GM19023 (cell line): ENCODE measurements around the gene NOXA1.
A peak's percentile ranks its signal among the peaks of the same experiment; 100 is the strongest.
"Not testable (repeated sequence)": the region's sequence is repeated elsewhere in the genome, so short reads cannot be mapped to it uniquely, and the experiment has no call there.

Experiments
- ATAC-seq: cut with Tn5 transposase; IDR thresholded peaks from one replicate; pipeline ENCODE4 v1.9.1; 2021; ENCODE audit warnings: mild to moderate bottlenecking, moderate library complexity; ENCODE audit not compliant: unreplicated experiment

Gene NOXA1

DNA sequence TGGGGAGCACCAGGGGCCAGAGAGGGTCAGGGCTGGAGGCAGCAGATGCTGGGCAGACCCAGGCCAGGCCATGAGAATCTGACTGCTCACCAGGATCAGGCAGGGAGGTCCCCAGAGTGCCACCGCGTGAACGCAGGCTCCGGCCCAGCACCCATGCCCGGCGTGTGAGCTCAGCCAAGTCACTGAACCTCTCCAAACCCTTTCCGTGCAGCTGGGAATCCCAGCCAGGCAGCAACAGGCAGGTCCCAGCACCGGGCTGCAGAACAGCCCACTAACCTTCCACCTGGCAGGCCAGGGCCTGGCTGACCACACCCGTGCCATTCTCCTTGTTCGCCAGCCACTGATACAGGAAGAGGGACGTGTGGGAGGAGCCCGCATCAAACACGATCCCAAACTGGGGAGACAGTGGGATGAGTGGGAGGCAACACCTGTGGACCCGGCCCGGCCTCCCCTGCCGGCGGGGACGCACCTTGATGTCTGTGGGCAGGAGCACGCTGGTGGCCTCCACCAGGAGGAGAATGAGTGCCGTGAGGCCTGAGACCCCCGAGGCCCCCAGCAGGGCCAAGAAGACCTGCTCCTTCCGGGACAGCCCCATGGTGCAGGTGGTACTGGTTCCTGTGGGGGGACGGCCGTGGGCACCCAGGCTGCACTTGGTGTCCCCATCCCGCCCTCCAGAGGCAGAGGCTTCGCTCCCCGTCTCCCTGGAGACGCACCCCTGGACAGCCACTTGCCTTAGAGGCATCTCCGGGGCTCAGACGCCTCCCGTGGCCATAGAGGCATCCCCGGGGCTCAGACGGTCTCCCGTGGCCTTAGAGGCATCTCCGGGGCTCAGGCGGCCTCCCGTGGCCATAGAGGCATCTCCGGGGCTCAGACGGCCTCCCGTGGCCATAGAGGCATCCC lies 14.7 kb downstream of the NOXA1 start:
- ATAC-seq: no peak

DNA sequence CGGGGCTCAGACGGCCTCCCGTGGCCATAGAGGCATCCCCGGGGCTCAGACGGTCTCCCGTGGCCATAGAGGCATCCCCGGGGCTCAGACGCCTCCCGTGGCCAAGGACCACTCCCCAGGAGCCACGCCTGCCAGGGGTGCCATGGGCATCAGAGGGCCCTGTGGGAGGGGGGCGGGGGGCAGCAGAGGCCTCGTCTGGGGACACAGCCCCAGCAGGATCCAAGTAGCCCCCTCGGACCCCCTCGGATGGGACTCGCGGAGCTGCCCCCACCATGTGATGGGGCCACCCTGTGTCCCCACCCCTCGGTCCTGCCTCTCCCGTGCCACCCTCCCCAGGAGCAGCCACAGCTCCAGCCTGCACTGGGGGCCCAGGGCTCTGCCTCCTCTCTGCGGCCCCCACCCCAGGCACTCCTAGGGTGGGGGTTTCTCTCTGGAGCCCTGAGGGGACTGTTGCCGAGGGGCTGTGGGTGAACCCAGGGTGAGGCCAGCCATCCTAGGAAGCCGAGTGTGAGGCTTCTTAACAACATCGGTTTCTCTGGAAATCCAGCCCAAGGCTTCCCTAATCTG lies 15.5 kb downstream of the NOXA1 start:
- no peak for ATAC-seq

DNA sequence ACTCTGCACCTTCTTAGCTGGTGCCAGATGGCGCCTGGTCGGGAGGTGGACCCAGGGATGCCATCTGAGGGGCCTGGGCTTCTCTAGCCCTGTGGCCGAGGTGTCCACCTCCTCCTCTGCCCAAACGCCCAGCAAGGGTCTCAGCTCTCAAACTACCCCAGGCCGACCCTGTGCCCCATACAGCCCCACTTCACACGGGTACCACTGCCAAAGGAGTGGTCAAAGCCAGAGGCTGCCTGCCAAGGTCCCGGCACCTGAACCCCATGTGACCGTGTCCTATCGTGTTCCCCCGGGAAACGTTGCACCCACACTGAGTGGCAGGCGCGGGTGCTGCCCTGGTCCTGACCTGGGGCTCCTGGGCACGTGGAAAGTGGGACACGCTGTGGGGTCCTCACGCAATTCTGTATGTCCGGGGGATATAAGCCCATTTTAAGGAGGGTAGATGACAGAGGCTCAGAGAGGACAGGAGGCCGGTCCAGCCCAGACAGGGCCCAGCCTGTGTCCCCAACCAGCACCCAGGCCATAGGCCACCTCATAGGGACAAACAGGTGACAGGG lies 16.0 kb downstream of the NOXA1 start:
- no peak for ATAC-seq

DNA sequence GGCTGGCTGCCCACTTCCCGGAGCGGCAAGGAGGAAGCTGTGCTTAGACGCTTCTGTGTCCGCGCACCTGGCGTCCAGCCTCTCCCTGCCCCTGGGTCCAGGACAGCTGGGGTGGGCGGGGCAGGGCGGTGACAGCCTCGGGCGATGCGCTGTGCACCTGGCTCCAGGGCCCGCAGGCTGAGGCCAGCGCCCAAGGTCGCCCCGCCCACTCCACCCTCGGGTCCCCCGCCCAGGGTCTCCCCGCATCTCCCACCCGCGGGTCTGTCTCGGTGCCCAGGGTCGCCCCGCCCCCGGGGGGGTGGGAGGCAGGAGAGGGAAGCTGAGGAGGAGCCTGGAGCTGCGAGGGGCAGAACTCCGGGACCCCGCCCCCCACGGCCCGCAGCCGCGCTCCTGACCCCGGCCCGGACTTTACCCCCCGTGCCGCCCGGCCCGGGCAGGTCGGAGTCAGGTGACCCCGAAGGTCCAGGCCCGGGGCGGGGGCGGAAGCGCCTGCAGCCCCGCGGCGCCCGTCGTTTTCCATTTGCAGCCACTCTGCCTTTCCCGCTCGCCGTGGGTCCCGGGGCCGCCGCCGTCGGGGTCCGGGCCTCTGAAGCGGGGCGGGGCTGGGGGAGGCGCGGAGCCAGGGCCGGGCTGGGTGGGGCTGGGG lies 18.2 kb downstream of the NOXA1 start, which contains the start of gene ENTPD8:
TSS of gene ENTPD8 (minus strand) at position 69 of the 646 bp plus-strand sequence. CDS start 3,072 bp downstream, outside the sequence.
- ATAC-seq: no peak

DNA sequence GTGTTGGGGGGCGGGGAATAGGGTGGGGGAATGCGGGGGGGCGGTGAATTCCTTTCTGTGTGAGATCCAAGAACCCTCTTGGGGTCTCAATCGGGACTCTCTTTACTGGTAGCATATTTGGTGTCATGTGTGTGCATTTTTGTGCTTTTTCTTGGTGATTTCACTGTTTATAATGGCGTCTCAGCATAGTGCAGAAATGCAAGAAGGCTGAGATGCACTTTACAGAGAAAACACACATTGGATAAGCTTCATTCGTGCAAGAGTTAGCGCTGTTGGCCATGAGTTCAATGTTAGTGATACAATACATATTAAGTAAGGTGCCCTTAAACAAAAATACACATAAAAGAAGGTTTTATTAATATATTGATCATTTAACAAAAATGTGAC lies 18.7 kb downstream of the NOXA1 start:
- no peak for ATAC-seq

DNA sequence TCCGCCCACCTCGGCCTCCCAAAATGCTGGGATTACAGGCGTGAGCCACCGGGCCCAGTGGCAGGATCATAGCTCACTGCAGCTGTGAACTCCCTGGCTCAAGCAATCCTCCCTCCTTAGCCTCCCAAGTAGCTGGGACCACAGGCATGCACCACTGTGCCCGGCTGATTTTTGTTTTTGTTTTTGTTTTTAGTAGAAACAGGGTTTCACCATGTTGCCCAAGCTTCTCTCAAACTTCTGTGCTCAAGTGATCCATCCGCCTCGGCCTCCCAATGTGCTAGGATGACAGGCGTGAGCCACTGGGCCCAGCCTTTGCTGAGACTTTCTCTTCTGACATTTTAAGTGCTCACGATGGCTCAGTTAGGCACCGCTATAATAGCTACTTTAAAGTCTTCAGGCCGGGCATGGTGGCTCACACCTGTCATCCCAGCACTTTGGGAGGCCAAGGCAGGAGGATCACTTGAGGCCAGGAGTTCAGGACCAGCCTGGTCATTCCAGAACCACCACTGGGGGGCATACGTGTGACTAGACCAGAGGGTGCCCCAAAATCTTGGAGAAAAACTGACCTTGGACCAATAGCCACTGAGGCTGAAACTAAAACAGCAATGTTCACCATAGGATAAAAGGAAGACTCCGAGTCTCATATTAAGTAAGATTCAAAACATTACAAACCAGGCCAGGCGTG lies 21.1 kb downstream of the NOXA1 start:
- no peak for ATAC-seq

DNA sequence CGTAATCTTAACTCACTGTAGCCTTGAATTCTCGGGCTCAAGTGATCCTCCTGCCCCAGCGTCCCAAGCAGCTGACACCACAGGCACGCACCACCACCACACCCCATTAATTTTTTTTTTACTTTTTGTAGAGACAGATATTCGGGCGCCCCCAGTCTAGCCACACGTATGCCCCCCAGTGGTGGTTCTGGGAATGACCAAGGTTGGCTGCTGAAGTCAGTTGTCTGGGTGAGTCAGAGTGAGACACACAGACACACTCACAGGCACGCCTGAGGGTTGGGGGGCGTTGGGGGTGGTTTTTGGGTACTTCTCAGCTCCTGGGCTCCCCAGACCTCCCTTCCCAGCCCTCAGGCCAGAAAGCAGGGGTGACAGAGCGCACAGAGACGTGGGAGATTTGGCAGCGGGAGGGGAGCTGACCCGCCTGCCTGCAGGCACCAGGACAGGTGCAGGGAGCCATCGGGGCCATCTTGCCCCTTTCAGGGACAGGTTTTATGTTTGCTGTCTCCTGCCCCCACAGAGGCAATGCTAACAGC lies 22.1 kb downstream of the NOXA1 start:
- ATAC-seq: peak; percentile 59

DNA sequence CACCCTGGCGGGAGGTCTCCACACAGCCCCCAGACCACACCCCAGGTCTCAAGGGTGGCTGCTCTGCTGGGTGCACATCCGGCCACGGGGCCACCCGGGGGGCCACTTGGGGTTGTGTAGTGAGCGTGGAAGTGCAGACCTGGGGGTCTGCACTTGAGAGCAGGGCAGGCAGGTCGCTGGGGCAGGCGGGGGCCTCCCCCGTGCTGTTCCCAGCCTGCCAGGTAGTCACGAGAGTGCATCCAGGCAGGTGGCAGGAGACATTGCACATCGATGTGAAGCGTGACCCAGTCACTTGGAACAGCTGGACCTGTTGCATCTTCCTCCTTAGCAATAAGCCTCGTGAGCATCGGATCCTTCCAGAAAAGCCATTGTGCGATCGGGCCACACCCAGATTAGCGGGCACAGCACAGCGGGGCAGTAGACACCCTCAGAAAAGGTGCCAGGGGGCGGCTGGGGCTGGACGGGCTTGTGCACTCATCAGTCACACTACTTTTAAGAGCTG lies 22.8 kb downstream of the NOXA1 start:
- ATAC-seq: no peak

DNA sequence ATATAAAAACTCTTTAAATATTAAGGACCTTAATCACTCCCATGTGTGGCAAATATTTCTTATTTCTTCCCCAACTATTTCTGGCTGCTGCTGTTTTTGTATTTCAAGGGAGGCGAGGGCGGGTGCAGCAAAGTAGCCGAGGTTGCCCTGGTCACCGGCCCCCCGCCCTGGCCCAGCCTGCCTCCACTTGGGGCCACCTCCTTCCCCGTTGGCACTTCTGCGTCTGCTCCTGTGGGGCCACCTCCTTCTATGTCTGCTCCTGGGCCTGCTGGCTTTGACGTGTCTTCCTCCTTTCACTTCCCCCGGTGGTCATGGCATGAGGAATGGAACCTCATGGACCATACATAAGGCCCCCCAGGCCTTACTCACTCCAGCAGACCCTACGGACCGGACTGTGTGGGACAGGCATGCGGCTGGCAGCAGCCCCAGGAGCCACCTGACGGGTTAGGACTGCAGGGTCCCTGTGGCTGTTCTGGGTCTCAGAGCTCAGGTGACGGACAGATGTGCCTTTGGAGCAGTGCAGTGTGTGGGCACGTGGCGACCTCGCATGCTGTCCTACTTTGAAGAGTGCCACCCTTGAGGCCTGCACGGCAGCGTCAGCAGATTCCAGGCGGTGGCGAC lies 23.8 kb downstream of the NOXA1 start:
- ATAC-seq: no peak

DNA sequence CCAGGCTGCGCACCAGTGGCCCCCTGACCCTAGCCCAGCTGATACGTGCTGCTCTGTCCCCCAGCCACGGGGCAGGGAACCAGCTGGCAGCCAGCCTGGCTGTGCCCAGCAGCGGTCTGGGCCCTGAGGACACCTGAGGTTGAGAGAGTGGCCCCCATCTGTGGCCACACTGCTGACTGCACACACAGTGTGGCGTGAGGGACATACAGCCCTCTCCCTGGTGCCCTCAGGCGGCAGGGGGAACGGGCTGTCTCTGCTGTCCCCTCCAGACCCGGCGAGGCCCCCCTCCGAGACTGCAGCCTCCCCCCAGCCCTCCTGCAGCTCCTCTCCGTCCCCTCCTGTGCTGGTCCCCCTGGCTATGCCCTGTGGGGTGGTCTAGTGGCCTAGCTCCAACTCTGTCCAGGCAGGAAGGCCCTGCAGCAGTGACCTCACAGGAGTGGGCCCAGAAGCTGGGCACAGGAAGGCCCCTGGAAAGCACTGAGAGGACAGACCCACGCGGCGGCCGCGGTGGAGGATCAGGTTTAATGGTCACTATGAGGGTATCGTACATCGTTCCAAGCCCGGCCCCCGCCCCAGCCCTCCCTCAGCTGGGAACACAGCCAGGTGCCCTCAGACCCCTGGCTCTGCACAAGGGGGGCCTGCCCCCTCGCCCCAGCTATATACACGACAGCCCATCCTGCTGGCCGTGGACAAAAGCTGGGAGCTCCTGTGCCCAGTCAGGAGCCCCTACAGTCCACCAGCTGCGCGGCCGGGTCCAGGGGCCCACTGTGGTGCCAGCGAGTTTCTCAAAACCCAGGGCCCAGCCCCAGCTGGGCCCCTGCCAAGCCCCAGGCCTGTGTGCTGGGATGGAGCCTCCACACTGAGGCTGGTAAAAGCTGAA lies 24.8 kb downstream of the NOXA1 start:
- no peak for ATAC-seq

DNA sequence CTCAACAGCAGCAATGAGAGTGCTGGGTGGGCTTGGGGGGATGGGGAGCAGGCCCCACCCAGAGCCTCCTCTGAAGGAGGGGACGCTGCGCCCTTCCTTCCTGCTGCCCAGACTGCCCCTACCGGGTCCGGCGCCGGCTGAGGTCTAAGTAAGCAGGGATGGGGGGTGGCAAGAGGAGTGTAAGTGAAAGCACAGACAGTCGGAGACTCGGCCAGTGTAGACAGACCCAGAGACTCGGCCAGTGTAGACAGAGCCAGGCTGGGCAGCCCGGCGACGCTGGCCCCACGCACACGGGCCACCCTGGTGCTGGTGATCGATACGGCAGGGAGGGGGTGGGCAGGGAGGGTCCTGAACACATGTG lies 25.4 kb downstream of the NOXA1 start:
- no peak for ATAC-seq

DNA sequence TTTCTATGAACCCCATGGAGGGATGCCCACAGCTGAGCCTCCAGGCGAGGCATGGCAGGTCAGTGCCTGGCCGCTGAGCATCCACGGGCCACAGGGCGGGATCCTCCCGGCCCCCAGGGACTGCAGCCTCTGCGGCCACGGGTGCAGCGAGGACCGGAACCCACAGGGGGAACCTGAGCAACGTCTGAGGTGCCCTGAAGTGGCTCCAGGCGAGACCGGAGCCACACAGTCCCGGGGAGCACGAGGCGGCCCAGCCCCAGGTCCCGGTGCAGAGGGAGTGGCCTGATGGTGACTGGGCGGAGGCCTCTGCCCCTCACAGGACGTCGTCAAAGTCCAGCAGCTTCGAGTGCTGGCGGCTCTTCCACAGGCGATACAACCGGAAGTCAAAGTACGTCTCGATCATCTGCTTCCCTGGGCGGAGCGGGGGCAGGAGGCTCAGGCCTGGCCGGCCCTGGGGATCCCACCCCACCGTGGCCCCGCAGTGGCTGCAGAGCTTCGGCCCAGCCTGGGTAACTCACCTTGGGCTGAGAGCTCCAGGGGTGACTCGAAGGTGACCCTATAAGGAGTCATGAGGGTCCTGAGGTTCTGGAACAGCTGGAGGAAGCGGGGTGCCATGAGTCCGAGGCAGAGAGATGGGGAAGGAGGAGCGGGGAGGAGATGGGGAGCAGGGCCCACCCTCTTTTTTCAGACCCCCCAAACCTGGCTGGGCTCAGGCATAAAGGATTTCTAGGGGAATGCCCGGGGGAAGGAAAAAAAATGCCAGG lies 26.1 kb downstream of the NOXA1 start:
- no peak for ATAC-seq

DNA sequence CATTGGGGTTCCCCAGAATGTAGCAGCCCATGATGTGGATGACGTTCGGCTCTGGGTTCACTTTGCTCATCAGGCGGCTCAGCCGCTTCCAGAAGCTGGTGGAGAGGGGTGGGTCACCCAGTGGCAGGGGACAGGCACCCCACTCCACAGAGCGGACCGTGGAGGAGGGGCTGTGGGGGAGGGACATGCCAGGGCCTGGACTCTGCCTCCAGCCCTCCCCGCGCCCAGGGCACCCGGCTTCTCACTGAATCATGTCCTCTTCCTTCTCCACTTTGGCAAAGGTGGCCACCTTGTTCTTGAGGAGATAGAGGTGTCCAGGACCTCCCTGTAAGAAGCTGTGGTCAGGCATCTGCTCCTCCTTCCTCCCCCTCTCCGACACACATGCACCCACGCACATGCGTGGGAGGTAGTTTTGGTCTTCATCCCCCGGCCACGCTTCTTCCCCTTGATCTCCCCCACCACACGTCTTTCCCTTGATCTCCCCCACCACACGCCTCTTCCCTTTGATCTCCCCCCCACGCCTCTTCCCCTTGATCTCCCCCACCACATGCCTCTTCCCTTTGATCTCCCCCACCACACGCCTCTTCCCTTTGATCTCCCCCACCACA lies 26.8 kb downstream of the NOXA1 start:
- ATAC-seq: no peak

DNA sequence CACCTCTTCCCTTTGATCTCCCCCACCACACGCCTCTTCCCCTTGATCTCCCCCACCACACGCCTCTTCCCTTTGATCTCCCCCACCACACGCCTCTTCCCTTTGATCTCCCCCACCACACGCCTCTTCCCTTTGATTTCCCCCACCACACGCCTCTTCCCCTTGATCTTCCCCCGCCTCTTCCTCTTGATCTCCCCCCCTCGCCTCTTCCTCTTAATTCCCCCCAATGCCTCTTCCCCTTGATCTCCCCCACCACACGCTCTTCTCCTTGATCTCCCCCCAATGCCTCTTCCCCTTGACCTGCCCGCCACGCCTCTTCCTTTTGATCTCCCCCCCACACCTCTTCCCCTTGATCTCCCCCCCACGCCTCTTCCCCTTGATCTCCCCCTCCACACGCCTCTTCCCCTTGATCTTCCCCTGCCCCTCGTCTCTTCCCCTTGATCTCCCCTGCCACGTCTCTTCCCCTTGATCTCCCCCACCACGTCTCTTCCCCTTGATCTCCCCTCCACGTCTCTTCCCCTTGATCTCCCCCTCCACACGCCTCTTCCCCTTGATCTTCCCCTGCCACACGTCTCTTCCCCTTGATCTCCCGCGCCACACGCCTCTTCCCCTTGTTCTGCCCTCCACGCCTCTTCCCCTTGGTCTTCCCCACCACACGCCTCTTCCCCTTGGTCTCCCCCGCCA lies 27.5 kb downstream of the NOXA1 start:
- not testable (repeated sequence) for ATAC-seq

DNA sequence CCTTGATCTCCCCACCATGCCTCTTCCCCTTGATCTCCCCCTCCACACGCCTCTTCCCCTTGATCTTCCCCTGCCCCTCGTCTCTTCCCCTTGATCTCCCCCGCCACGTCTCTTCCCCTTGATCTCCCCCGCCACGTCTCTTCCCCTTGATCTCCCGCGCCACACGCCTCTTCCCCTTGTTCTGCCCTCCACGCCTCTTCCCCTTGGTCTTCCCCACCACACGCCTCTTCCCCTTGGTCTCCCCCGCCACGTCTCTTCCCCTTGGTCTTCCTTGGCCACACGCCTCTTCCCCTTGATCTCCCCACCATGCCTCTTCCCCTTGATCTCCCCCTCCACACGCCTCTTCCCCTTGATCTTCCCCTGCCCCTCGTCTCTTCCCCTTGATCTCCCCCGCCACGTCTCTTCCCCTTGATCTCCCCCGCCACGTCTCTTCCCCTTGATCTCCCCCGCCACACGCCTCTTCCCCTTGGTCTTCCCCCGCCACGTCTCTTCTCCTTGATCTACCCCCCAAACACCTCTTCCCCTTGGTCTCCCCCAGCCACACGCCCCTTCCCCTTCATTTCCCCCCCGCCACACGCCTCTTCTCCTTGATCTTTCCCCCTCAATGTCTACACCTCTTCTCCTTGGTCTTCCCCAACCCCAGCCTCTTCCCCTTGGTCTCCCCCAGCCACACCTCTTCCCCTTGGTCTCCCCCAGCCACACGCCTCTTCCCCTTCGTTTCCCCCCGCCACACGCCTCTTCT lies 28.2 kb downstream of the NOXA1 start:
- ATAC-seq: not testable (repeated sequence)

DNA sequence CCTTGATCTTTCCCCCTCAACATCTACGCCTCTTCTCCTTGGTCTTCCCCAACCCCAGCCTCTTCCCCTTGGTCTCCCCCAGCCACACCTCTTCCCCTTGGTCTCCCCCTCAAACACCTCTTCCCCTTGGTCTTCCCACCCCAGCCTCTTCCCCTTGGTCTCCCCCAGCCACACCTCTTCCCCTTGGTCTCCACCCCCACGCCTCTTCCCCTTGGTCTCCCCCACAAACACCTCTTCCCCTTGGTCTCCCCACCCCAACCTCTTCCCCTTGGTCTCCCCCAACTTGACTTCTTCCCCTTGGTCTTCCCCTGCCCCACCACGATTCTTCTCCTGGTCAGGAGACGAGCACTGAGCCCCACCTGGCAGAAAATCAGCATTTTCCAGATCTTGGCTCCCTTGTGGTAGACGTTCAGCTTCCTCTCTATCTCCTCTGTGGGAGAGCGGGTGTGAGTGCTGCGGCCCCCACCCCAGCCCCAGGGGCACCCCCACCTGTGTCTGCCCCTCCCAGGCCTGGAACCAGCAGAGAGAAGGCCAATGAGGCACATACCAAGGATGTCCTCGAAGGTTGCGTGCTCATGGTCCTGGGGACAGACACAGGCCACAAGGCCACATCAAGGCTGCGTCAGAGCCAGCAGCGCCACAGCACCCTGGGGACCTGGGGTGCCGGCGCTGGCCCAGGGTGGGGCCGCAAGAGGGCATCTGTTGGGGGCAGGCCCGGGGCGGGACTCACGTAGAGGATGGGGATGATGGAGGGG lies 29.0 kb downstream of the NOXA1 start:
- ATAC-seq: no peak
